ENCODE data around the gene UVRAG. TPM values are rescaled to one million over a fixed set of nuclear protein-coding genes. Genes with fewer than 3 reads are reported as not detected.

UVRAG gene
- polyA plus RNA-seq, 1 donor (not counting 4 experiments of a cell fraction or from before 2014, with no cell fraction given): 11.9 TPM

DNA sequence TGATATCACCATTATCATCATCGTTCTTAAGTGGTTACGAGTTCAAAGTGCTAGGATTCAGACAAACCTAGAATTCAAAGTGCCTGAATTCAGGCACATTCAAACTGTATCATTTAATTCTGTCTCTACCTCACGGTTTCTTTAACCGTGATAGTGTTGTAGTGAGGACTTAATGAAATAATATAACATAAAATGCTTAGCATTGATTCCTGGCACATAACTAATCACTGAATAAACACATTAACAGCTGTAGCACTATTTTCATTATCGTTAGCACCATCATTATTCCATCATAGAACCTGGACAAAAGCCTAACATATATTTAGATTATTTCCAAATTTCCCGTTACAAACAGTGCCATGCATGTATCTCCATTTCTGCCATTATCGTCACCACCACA is 289.3 kb downstream of the UVRAG start:
- Histone ChIP-seq H4K20me1 (ENCODE audit: control insufficient read depth, extremely low read depth, insufficient read depth, low read length) (no peaks in the 10 kb centered on the region), H3K27ac (ENCODE audit: control insufficient read depth, insufficient read depth, low read length) (no peak overlapping the region), H3K9me1 (ENCODE audit: control insufficient read depth, extremely low read depth, insufficient read depth, low read length) (no peaks in the 10 kb centered on the region), H3K9ac (ENCODE audit: control insufficient read depth, extremely low read depth, insufficient read depth, low read length) (no peak overlapping the region), H3K9me3 (ENCODE audit: control insufficient read depth, low read depth, low read length) (no peaks in the 10 kb centered on the region), H3K4me2 (ENCODE audit: control insufficient read depth, extremely low read depth, insufficient read depth, low read depth, low read length) (no peak overlapping the region), H3K27me3 (ENCODE audit: control insufficient read depth, extremely low read depth, insufficient read depth, low read length) (no peaks in the 10 kb centered on the region), H2AFZ (ENCODE audit: control insufficient read depth, low read length) (no peak overlapping the region), H3K4me1 (ENCODE audit: control insufficient read depth, extremely low read depth, insufficient read depth, low read length) (no peaks in the 10 kb centered on the region), H3K79me2 (ENCODE audit: control insufficient read depth, insufficient read depth, low read length) (no peaks in the 10 kb centered on the region), H3K4me3 (ENCODE audit: control insufficient read depth in 2 of 3, extremely low read depth in 1 of 3, insufficient read depth in 2 of 3, low read depth in 1 of 3, low read length in 3 of 3) (no peak overlapping the region), H3K36me3 (ENCODE audit: control insufficient read depth in 2 of 2, extremely low read depth in 1 of 2, insufficient read depth in 2 of 2, low read length in 2 of 2) (no peaks in the 10 kb centered on the region)
- dilution Hi-C loops (cut with MboI; ENCODE audit: extremely low pct_ligation_motif_present, low sequenced_read_pairs): no loop called here
- FAIRE-seq (no peak), DNase-seq (ENCODE audit: low read depth, low spot score) (no peak)
- no peak for TF ChIP-seq EZH2 (IDR thresholded peaks at IDR 0.05; ENCODE audit: low read length)
- TF ChIP-seq, protein P1, sequence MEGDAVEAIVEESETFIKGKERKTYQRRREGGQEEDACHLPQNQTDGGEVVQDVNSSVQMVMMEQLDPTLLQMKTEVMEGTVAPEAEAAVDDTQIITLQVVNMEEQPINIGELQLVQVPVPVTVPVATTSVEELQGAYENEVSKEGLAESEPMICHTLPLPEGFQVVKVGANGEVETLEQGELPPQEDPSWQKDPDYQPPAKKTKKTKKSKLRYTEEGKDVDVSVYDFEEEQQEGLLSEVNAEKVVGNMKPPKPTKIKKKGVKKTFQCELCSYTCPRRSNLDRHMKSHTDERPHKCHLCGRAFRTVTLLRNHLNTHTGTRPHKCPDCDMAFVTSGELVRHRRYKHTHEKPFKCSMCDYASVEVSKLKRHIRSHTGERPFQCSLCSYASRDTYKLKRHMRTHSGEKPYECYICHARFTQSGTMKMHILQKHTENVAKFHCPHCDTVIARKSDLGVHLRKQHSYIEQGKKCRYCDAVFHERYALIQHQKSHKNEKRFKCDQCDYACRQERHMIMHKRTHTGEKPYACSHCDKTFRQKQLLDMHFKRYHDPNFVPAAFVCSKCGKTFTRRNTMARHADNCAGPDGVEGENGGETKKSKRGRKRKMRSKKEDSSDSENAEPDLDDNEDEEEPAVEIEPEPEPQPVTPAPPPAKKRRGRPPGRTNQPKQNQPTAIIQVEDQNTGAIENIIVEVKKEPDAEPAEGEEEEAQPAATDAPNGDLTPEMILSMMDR (optimal IDR thresholded peaks at IDR 0.05 in 1 of 3, IDR thresholded peaks at IDR 0.05 in 1 of 3, conservative IDR thresholded peaks at IDR 0.05 in 1 of 3; ENCODE audit: extremely low read depth in 1 of 3, insufficient read depth in 2 of 3, low read length in 3 of 3): no peak

DNA sequence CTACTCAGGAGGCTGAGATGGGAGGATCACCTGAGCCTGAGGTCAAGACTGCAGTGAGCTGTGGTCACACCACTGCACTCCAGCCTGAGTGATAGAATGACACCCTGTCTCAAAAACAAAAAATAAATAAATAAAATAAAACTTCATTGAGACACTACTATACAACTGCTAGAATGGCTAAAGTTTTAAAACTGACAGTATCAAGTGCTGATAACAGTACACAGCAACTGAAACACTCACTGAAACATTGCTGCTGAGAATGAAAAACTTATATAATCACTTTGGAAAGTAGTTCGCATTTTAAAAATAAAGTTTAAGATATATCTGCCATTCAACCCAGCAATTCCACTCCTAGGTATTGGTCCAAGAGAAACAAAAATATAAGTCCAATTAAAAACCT is 290.6 kb downstream of the UVRAG start:
- no peaks in the 10 kb centered on the region for H4K20me1 ChIP-seq (ENCODE audit: control insufficient read depth, extremely low read depth, insufficient read depth, low read length)
- no peak for FAIRE-seq
- dilution Hi-C loops (cut with MboI; ENCODE audit: extremely low pct_ligation_motif_present, low sequenced_read_pairs): no loop called here

More for the DNA sequence above, 290.6 kb downstream of the UVRAG start:
- H3K4me1 ChIP-seq (ENCODE audit: control insufficient read depth, extremely low read depth, insufficient read depth, low read length): no peaks in the 10 kb centered on the region
- no peaks in the 10 kb centered on the region for H3K9me1 ChIP-seq (ENCODE audit: control insufficient read depth, extremely low read depth, insufficient read depth, low read length)
- H3K9me3 ChIP-seq (ENCODE audit: control insufficient read depth, low read depth, low read length): no peaks in the 10 kb centered on the region
- no peak overlapping the region for H3K9ac ChIP-seq (ENCODE audit: control insufficient read depth, extremely low read depth, insufficient read depth, low read length)
- DNase-seq (ENCODE audit: low read depth, low spot score): no peak
- no peak overlapping the region for H3K4me3 ChIP-seq (ENCODE audit: control insufficient read depth in 2 of 3, extremely low read depth in 1 of 3, insufficient read depth in 2 of 3, low read depth in 1 of 3, low read length in 3 of 3)
- no peaks in the 10 kb centered on the region for H3K27me3 ChIP-seq (ENCODE audit: control insufficient read depth, extremely low read depth, insufficient read depth, low read length)
- no peak overlapping the region for H3K27ac ChIP-seq (ENCODE audit: control insufficient read depth, insufficient read depth, low read length)
- H2AFZ ChIP-seq (ENCODE audit: control insufficient read depth, low read length): no peak overlapping the region
- H3K79me2 ChIP-seq (ENCODE audit: control insufficient read depth, insufficient read depth, low read length): no peaks in the 10 kb centered on the region
- TF ChIP-seq, protein P1 (optimal IDR thresholded peaks at IDR 0.05 in 1 of 3, IDR thresholded peaks at IDR 0.05 in 1 of 3, conservative IDR thresholded peaks at IDR 0.05 in 1 of 3; ENCODE audit: extremely low read depth in 1 of 3, insufficient read depth in 2 of 3, low read length in 3 of 3): no peak
- no peak for TF ChIP-seq EZH2 (IDR thresholded peaks at IDR 0.05; ENCODE audit: low read length)
- H3K4me2 ChIP-seq (ENCODE audit: control insufficient read depth, extremely low read depth, insufficient read depth, low read depth, low read length): no peak overlapping the region
- H3K36me3 ChIP-seq (ENCODE audit: control insufficient read depth in 2 of 2, extremely low read depth in 1 of 2, insufficient read depth in 2 of 2, low read length in 2 of 2): no peaks in the 10 kb centered on the region
